Spleen (tissue), 7 donors: Measurements from ENCODE around the gene USP32.

Source experiments
- CTCF ChIP-seq, 11 experiments: fragments of 200-600 bp in 7 of 11; fragments of 450-650 bp in 4 of 11; sonication (generic) in 4 of 11; IDR thresholded peaks in 8 of 11; conservative IDR thresholded peaks in 3 of 11; 1 replicate in 7 of 11; 2 replicates in 4 of 11; pipeline versions ENCODE4 v1.4.0 to v1.8.0; 2016 to 2021; ENCODE audit warnings: antibody characterized with exemption in 11 of 11, inconsistent platforms in 4 of 11, mild to moderate bottlenecking in 1 of 11
- POLR2A ChIP-seq, 3 donors: fragments of 450-650 bp; IDR thresholded peaks; one replicate each; pipeline ENCODE4 v1.5.1; 2017; ENCODE audit warnings: antibody characterized with exemption in 3 of 3, mild to moderate bottlenecking in 1 of 3
- POLR2AphosphoS5 ChIP-seq, 3 donors: sonication (generic); formaldehyde crosslinking; IDR thresholded peaks; one replicate each; pipeline ENCODE4 v1.5.1; 2017; ENCODE audit warnings: antibody characterized with exemption in 3 of 3
- donor health status: DM: no; HTN: no; CAD: no; lungs with moderate emphysema.
- donor health status: DM: no; HTN: no; CAD: no.
- donor health status: DM: no; HTN: no; CAD: no.

GRCh38 chr17:60161598-60162330 is 230.2 kb downstream of the USP32 start:
- TF ChIP-seq POLR2AphosphoS5 (IDR thresholded peaks at IDR 0.05), result peak in 2 of 3 donors; percentile 38 to 73
- TF ChIP-seq POLR2A (IDR thresholded peaks at IDR 0.05), result no peak
- no peak for TF ChIP-seq CTCF (IDR thresholded peaks at IDR 0.05 in 8 of 11, conservative IDR thresholded peaks at IDR 0.05 in 3 of 11)
